HG03103 (cell line): ENCODE measurements around the gene VCL.
"Not testable (repeated sequence)": the region's sequence is repeated elsewhere in the genome, so short reads cannot be mapped to it uniquely, and the experiment has no call there.

ENCODE experiments used
- ATAC-seq: cut with Tn5 transposase; IDR thresholded peaks from one replicate; pipeline ENCODE4 v1.9.1; 2021; ENCODE audit warnings: low read depth; ENCODE audit not compliant: unreplicated experiment

Gene VCL

GRCh38 chr10:74035303-74035702 is 37.4 kb downstream of the VCL start:
- ATAC-seq = no peak

GRCh38 chr10:74036474-74036873 is 38.6 kb downstream of the VCL start:
- no peak for ATAC-seq

- no peak for ATAC-seq
Measured at GRCh38 chr10:74039561-74040145, 41.7 kb downstream of the VCL start.

GRCh38 chr10:74040200-74041126 is 42.5 kb downstream of the VCL start:
- no peak for ATAC-seq

GRCh38 chr10:74044419-74044818 is 46.5 kb downstream of the VCL start:
- ATAC-seq = no peak

- no peak for ATAC-seq
Measured at GRCh38 chr10:74047304-74047703, 49.4 kb downstream of the VCL start.

- no peak for ATAC-seq
Measured at GRCh38 chr10:74047871-74048270, 50.0 kb downstream of the VCL start.

GRCh38 chr10:74048433-74048832 is 50.5 kb downstream of the VCL start:
- no peak for ATAC-seq

- ATAC-seq = no peak
Measured at GRCh38 chr10:74049955-74050354, 52.0 kb downstream of the VCL start.

GRCh38 chr10:74050653-74051052 is 52.7 kb downstream of the VCL start:
- ATAC-seq = no peak

GRCh38 chr10:74051736-74052342 is 53.9 kb downstream of the VCL start:
- no peak for ATAC-seq

- ATAC-seq = no peak
Measured at GRCh38 chr10:74052994-74053393, 55.1 kb downstream of the VCL start.

- ATAC-seq = no peak
Measured at GRCh38 chr10:74055383-74056049, 57.6 kb downstream of the VCL start.

GRCh38 chr10:74056050-74056818 is 58.3 kb downstream of the VCL start:
- ATAC-seq = no peak

- no peak for ATAC-seq
Measured at GRCh38 chr10:74058071-74058470, 60.2 kb downstream of the VCL start.

GRCh38 chr10:74058658-74059057 is 60.7 kb downstream of the VCL start:
- ATAC-seq = no peak

GRCh38 chr10:74061104-74061503 is 63.2 kb downstream of the VCL start:
- ATAC-seq = no peak

GRCh38 chr10:74061978-74062377 is 64.1 kb downstream of the VCL start:
- not testable (repeated sequence) for ATAC-seq

GRCh38 chr10:74063256-74063655 is 65.3 kb downstream of the VCL start:
- no peak for ATAC-seq
